C1 segment of cervical spinal cord (tissue), 14 donors: ENCODE results near the gene CCNYL1.
A peak's percentile ranks its signal among the peaks of the same experiment; 100 is the strongest.

Experiments
- DNase-seq, 14 donors: peaks; one replicate each; lab custom pipeline; 2025; lab: John Stamatoyannopoulos, UW

CCNYL1 gene

DNA sequence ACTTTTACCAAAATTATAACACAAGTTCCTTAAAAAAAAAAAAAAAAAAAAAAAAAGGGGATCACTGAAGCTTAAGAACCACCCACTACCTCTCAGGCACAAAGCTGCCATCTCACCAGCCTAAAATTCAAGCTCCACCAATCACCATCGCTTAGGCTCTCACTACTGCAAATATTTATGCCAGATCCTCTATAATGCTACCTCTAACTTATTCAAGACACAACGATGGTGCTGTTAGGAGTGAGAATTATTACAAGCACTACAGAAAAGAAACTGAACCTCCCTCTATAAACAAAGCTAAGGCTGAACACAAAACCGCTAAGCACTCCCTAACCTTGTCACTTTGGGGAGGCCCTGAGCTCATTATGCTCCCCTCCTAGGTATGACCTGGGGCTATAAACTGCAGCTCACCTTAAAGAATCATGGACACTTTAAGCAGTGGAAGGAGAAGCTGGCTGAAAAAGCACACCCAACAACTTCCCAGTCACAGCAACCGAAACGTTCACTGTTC is 54.7 kb downstream of the CCNYL1 start:
- DNase-seq, result no peak

- DNase-seq, result no peak
Measured at GRCh38 chr2:207766697-207767460, 55.4 kb downstream of the CCNYL1 start.

GRCh38 chr2:207767461-207768167 is 56.2 kb downstream of the CCNYL1 start:
- peak in 2 of 14 donors; percentile 9 to 26 for DNase-seq

GRCh38 chr2:207768168-207768865 is 56.9 kb downstream of the CCNYL1 start:
- DNase-seq, result peak in 3 of 14 donors; percentile 42 to 57 (median 49)

DNA sequence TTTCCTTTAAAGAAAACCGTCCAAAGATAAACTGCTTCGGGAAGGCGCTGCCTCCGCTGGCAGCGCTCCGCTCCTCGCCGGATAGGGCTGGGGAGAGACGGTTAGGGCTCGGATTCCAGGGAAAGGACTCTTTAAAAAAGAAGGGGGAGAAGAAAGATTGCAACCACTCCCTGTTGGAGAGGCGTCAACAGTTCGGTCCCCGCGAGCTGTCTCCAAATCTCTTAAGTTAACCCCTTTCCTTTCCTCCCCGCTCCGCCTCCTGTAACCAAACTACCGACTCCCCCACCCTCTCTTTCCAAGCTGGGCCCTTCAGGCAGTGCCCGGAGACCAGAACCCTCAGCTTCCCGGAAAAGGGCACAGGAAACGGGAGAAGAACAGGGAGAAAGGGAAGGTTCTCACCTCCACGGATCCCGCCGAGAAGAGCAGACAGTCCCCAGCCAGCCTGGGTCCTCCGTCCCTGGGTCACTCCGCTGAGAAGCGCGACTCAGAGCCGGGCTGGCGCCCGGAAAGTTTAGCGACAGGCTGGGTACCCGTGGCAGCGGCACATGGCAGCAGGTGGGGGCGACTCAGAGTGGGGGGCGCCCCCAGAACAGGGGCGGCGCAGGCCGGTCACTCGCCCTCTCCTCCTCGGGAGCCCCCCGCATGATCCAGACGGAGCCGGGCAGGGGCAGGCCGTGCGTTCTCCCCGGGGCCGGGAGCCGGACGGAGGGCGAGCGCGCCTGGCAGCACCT is 57.6 kb downstream of the CCNYL1 start:
- peak in 8 of 14 donors; percentile 24 to 59 (median 48) for DNase-seq

GRCh38 chr2:207770602-207771404 is 59.4 kb downstream of the CCNYL1 start:
- DNase-seq, result peak in 1 of 14 donors; percentile 13

DNA sequence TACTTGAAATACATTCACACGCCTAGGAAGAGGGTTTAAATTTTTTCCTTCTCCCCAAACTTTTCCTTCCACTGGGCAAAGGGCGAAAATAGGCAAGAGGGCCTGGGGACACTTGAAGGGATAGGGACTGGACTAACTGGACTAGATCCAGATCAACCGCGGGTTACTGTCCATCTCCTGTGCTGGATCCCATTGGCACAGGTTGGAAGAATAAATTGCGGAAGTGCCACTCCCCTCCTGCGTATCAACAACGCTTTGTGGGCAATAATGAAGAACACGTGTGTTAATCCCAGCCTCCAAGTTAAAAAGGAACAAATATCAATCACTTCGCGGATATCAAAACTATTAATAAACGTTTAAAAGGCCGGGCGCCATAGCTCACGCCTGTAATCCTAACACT is 60.0 kb downstream of the CCNYL1 start:
- no peak for DNase-seq

GRCh38 chr2:207772081-207772843 is 60.8 kb downstream of the CCNYL1 start:
- peak in 2 of 14 donors; percentile 28 to 42 for DNase-seq

GRCh38 chr2:207772844-207773205 is 61.4 kb downstream of the CCNYL1 start:
- DNase-seq, result no peak

- no peak for DNase-seq
Measured at GRCh38 chr2:207775473-207775872, 64.0 kb downstream of the CCNYL1 start.

DNA sequence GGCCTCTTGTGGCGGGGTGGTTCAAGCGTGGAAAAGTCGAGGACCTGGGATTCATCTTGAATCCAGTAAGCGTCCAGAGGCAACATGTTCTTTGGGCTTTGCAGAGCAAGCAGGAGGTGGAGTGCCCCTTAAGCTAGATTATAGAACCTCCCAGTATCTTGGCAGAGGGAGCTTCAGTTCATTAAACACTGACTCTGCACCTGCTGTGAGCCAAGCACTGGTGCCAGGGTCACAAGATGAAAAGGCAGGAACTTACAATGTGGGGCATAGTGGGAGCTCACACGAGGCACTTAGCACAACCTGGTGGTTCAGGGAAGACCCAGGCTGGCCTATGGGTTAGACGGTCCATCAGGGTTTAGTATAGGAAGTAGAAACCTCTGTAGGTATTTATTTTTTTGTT is 65.7 kb downstream of the CCNYL1 start:
- no peak for DNase-seq

DNA sequence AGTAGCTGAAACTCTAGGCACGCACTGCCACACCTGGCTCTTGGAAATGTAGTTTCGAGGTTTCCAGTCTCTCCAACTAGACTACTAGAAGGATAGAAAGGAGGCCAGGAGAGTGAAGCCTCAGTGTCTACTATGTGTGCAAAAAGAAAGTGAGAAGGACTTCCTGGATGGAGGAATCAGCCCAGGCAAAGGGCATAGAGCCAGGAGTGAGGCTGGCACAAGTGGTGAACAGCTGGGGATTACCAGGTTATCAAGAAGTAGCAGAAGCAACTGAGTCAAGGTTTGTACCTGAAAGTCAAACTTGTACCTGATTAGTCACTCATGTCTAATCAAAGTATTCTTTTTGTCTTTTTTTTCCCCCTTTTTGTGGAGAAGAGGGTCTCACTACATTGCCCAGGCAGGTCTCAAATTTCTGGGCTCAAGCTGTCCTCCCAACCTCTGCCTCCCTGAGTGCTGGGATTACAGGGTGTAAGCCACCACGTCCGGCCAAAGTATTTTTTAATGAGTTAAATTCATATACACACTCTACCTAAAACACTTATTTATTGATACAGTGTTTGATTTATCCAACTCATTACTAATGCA is 67.0 kb downstream of the CCNYL1 start:
- no peak for DNase-seq

GRCh38 chr2:207779523-207779922 is 68.1 kb downstream of the CCNYL1 start:
- DNase-seq, result no peak

DNA sequence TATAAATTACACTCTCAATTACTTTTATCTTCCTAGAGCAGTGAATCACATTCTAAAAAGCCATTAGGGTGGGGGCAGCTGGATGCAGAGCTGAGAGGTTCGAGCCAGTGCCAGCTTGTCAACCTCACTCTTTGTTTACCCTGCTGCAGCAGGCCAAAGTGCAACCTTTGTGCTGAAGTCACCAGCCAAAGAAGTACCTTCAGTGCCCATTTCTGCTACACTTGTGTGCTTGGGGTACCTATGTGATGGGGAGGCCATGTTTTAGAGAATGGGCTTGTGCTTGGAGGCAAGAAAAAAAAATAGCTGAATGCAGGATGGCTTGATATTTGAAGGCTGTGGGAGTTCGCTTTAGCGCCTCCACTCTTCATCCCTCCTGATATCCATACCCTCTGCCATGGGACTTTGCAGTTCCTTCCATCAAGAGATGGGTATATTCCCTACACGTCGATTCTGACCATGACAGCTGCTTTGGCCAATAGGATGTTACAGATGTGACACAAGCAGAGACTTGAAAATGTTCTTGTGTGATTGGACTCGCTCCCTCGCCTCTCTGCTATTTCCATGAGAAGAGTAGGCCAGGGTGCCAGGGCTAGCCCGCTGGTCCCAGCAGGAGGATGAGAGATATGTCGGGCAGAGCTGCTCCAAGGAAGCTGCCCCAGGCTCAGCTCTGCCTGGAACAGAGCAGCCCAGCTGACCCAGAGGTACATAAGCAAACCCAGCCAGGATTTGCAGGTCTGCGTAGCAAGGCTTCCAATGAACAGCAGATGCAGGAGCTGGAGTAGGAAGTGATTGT is 71.0 kb downstream of the CCNYL1 start:
- DNase-seq, result no peak

GRCh38 chr2:207783514-207783913 is 72.1 kb downstream of the CCNYL1 start:
- no peak for DNase-seq

DNA sequence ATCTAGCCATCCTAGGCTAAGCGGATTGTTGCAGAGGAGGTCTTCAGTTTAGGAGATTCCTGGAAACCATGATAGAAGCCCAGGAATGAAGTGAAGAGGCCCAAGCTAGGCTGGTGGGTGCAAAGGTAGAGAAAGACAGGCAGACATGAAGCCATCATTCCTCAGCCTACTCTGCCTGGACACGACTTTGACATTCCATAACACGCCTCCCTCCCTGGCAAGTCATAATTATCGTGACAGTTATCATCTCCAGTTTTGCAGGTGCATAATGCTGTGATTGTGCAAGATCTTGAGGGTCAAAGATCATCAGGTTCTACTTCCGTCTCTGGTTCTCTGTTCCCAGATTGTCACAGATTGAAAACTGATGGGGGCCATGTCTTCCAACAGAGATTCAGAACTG is 73.5 kb downstream of the CCNYL1 start:
- DNase-seq, result no peak

DNA sequence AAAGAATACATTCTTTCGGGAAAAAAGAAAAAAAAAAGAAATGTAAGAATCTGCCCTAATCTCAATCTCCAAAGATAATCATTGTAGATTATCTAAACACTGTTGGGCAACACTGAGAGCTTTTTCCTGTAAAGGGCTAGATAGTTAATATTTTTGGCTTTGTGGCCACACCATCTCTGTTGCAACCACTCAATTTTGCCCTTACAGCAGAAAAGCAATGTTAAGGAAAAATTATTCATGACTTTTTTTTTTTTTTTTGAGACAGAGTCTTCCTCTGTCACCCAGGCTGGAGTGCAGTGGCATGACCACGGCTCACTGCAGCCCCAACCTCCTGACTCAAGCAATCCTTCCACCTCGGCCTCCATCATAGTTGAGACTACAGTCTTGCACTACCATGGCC is 75.6 kb downstream of the CCNYL1 start:
- DNase-seq, result no peak

- no peak for DNase-seq
Measured at GRCh38 chr2:207787800-207788199, 76.4 kb downstream of the CCNYL1 start.

- DNase-seq, result no peak
Measured at GRCh38 chr2:207790898-207791297, 79.5 kb downstream of the CCNYL1 start.
